Prostate gland (tissue), 2 donors: Measurements from ENCODE around the gene NINJ2.

ENCODE experiments used
- CTCF ChIP-seq, 4 experiments: fragments of 200-600 bp in 2 of 4; fragments of 450-650 bp in 2 of 4; sonication (generic) in 2 of 4; IDR thresholded peaks; 1 replicate in 3 of 4; 2 replicates in 1 of 4; pipeline ENCODE4 v1.5.1; 2016 to 2019; ENCODE audit warnings: antibody characterized with exemption in 4 of 4, mild to moderate bottlenecking in 2 of 4, moderate library complexity in 2 of 4
- POLR2A ChIP-seq: fragments of 450-650 bp; IDR thresholded peaks from one replicate; pipeline ENCODE4 v1.6.1; 2016; ENCODE audit warnings: antibody characterized with exemption, mild to moderate bottlenecking
- POLR2AphosphoS5 ChIP-seq: sonication (generic); formaldehyde crosslinking; IDR thresholded peaks from one replicate; pipeline ENCODE4 v1.6.1; 2017; ENCODE audit warnings: antibody characterized with exemption

- TF ChIP-seq POLR2A (no peak), CTCF (IDR thresholded peaks at IDR 0.05) (no peak), POLR2AphosphoS5 (no peak)
These were observed 76.8 kb downstream of the NINJ2 start for GRCh38 chr12:586318-587071.
